Measurements from ENCODE around the gene SBSN. TPM values are rescaled to one million over a fixed set of nuclear protein-coding genes. Genes with fewer than 3 reads are reported as not detected.
A peak's percentile ranks its signal among the peaks of the same experiment; 100 is the strongest.

The SBSN gene
- total RNA-seq, 1 donor, result 4.7 TPM

GRCh38 chr19:35566738-35567137 is 38.6 kb upstream of the SBSN start:
- Histone ChIP-seq H3K9me3 (ENCODE audit: low read depth, low read length) (no peaks in the 10 kb centered on the region), H3K79me2 (ENCODE audit: insufficient read depth, low read length) (no peaks in the 10 kb centered on the region), H3K4me3 (ENCODE audit: insufficient read depth, low read length) (no peak overlapping the region), H3K4me1 (ENCODE audit: insufficient read depth, low read length) (no peaks in the 10 kb centered on the region), H3K36me3 (ENCODE audit: insufficient read depth, low read length) (no peaks in the 10 kb centered on the region), H4K20me1 (ENCODE audit: insufficient read depth, low read length) (no peaks in the 10 kb centered on the region), H3K4me2 (ENCODE audit: insufficient read depth, low read length) (no peak overlapping the region), H3K27me3 (ENCODE audit: insufficient read depth, low read length) (peaks cover 8% of the 10 kb centered on the region), H2AFZ (ENCODE audit: low read length) (no peak overlapping the region), H3K27ac (ENCODE audit: low read depth, low read length) (no peak overlapping the region)
- no peak for DNase-seq (ENCODE audit: insufficient read length, low spot score, missing footprints)
- TF ChIP-seq CTCF (IDR thresholded peaks at IDR 0.05; ENCODE audit: extremely low read depth, low read depth, low read length), result no peak

- Histone ChIP-seq H3K27me3 (ENCODE audit: insufficient read depth, low read length) (peaks cover 3% of the 10 kb centered on the region), H3K79me2 (ENCODE audit: insufficient read depth, low read length) (no peaks in the 10 kb centered on the region), H3K36me3 (ENCODE audit: insufficient read depth, low read length) (no peaks in the 10 kb centered on the region), H3K4me3 (ENCODE audit: insufficient read depth, low read length) (no peak overlapping the region), H3K27ac (ENCODE audit: low read depth, low read length) (no peak overlapping the region), H3K9me3 (ENCODE audit: low read depth, low read length) (no peaks in the 10 kb centered on the region), H3K4me2 (ENCODE audit: insufficient read depth, low read length) (no peak overlapping the region), H3K4me1 (ENCODE audit: insufficient read depth, low read length) (no peaks in the 10 kb centered on the region), H4K20me1 (ENCODE audit: insufficient read depth, low read length) (no peaks in the 10 kb centered on the region), H2AFZ (ENCODE audit: low read length) (no peak overlapping the region)
- no peak for TF ChIP-seq CTCF (IDR thresholded peaks at IDR 0.05; ENCODE audit: extremely low read depth, low read depth, low read length)
- DNase-seq (ENCODE audit: insufficient read length, low spot score, missing footprints), result peak; percentile 35
These were observed 37.1 kb upstream of the SBSN start for GRCh38 chr19:35565016-35565856.

- Histone ChIP-seq H3K4me2 (ENCODE audit: insufficient read depth, low read length) (no peak within 1 kb of the TSS), H3K27me3 (ENCODE audit: insufficient read depth, low read length) (peaks cover 10% of the 10 kb centered on the region), H3K4me1 (ENCODE audit: insufficient read depth, low read length) (no peaks in the 10 kb centered on the region), H3K27ac (ENCODE audit: low read depth, low read length) (no peak within 1 kb of the TSS), H3K79me2 (ENCODE audit: insufficient read depth, low read length) (no peaks in the 10 kb centered on the region), H3K4me3 (ENCODE audit: insufficient read depth, low read length) (no peak within 1 kb of the TSS), H4K20me1 (ENCODE audit: insufficient read depth, low read length) (no peaks in the 10 kb centered on the region), H3K36me3 (ENCODE audit: insufficient read depth, low read length) (no peaks in the 10 kb centered on the region), H2AFZ (ENCODE audit: low read length) (no peak within 1 kb of the TSS), H3K9me3 (ENCODE audit: low read depth, low read length) (no peaks in the 10 kb centered on the region)
- peak; percentile 63 for DNase-seq (ENCODE audit: insufficient read length, low spot score, missing footprints)
- no peak for TF ChIP-seq CTCF (IDR thresholded peaks at IDR 0.05; ENCODE audit: extremely low read depth, low read depth, low read length)
These were observed 35.2 kb upstream of the SBSN start, which contains the start of gene ATP4A for GRCh38 chr19:35563207-35563829. Gene ATP4A (minus strand): TSS chr19:35563658. CDS start chr19:35563629, 29 bp downstream.

GRCh38 chr19:35562776-35563175 is 34.7 kb upstream of the SBSN start:
- H3K27ac ChIP-seq (ENCODE audit: low read depth, low read length), result no peak overlapping the region
- H3K4me2 ChIP-seq (ENCODE audit: insufficient read depth, low read length), result no peak overlapping the region
- H3K4me3 ChIP-seq (ENCODE audit: insufficient read depth, low read length), result no peak overlapping the region
- H3K36me3 ChIP-seq (ENCODE audit: insufficient read depth, low read length), result no peaks in the 10 kb centered on the region
- no peak for TF ChIP-seq CTCF (IDR thresholded peaks at IDR 0.05; ENCODE audit: extremely low read depth, low read depth, low read length)
- H3K27me3 ChIP-seq (ENCODE audit: insufficient read depth, low read length), result peaks cover 14% of the 10 kb centered on the region
- H3K4me1 ChIP-seq (ENCODE audit: insufficient read depth, low read length), result no peaks in the 10 kb centered on the region
- no peaks in the 10 kb centered on the region for H3K79me2 ChIP-seq (ENCODE audit: insufficient read depth, low read length)
- H4K20me1 ChIP-seq (ENCODE audit: insufficient read depth, low read length), result no peaks in the 10 kb centered on the region
- no peak for DNase-seq (ENCODE audit: insufficient read length, low spot score, missing footprints)
- no peak overlapping the region for H2AFZ ChIP-seq (ENCODE audit: low read length)
- no peaks in the 10 kb centered on the region for H3K9me3 ChIP-seq (ENCODE audit: low read depth, low read length)

Measured in osteoblast (primary cell).